Mesenchymal stem cell (in vitro differentiated cells and primary cell): Measurements from ENCODE around the gene ROBO1.

Source experiments
- DNase-seq: peaks from one replicate; pipeline ENCODE4 v3.0.0-alpha.2; 2013
- H2AFZ ChIP-seq: one replicate; pipeline ENCODE4 v1.6.1; 2013; ENCODE audit warnings: low read depth, mild to moderate bottlenecking, control low read depth, inconsistent platforms, low read length, moderate library complexity
- H2AK5ac ChIP-seq: 2 replicates; pipeline ENCODE4 v1.6.1; 2013; ENCODE audit warnings: low read length, moderate library complexity, mild to moderate bottlenecking, inconsistent platforms; ENCODE audit not compliant: severe bottlenecking
- H2BK120ac ChIP-seq: one replicate; pipeline ENCODE4 v1.6.1; 2013; ENCODE audit warnings: low read depth, mild to moderate bottlenecking, inconsistent platforms, low read length, moderate library complexity
- H2BK12ac ChIP-seq, 2 experiments: one replicate each; pipeline ENCODE4 v1.6.1; 2013; ENCODE audit warnings: inconsistent platforms in 2 of 2, low read length in 2 of 2, mild to moderate bottlenecking in 2 of 2, moderate library complexity in 2 of 2, control low read depth in 1 of 2
- H2BK15ac ChIP-seq: one replicate; pipeline ENCODE4 v1.6.1; 2013; ENCODE audit warnings: mild to moderate bottlenecking, low read depth, inconsistent platforms; ENCODE audit not compliant: poor library complexity, severe bottlenecking
- H2BK5ac ChIP-seq: 2 replicates; pipeline ENCODE4 v1.6.1; 2013; ENCODE audit warnings: low read depth, mild to moderate bottlenecking, low read length, control low read depth, inconsistent platforms; ENCODE audit not compliant: poor library complexity, severe bottlenecking
- H3K14ac ChIP-seq, 2 experiments: one replicate each; pipeline ENCODE4 v1.6.1; 2013; ENCODE audit warnings: inconsistent platforms in 2 of 2, low read length in 2 of 2, control low read depth in 1 of 2, mild to moderate bottlenecking in 1 of 2, moderate library complexity in 1 of 2
- H3K18ac ChIP-seq, 2 experiments: one replicate each; pipeline ENCODE4 v1.6.1; 2013; ENCODE audit warnings: inconsistent platforms in 2 of 2, low read length in 2 of 2, control low read depth in 1 of 2, low read depth in 1 of 2, mild to moderate bottlenecking in 1 of 2
- H3K23ac ChIP-seq, 2 experiments: one replicate each; pipeline ENCODE4 v1.6.1; 2013; ENCODE audit warnings: inconsistent platforms in 2 of 2, low read length in 2 of 2, mild to moderate bottlenecking in 2 of 2, moderate library complexity in 2 of 2, control low read depth in 1 of 2
- H3K27ac ChIP-seq: 2 replicates; pipeline ENCODE4 v1.5.1; 2013; ENCODE audit warnings: mild to moderate bottlenecking, moderate library complexity, low read length, control low read depth, inconsistent platforms; ENCODE audit not compliant: poor library complexity, severe bottlenecking
- H3K27me3 ChIP-seq, 2 experiments: 2 replicates each; pipeline versions ENCODE4 v1.6.1 to v1.7.0; 2013; ENCODE audit warnings: low read length in 2 of 2, mild to moderate bottlenecking in 2 of 2, moderate library complexity in 2 of 2, control low read depth in 1 of 2, inconsistent platforms in 1 of 2; ENCODE audit not compliant: control insufficient read depth in 1 of 2, insufficient read depth in 1 of 2
- H3K36me3 ChIP-seq, 2 experiments: 2 replicates each; pipeline versions ENCODE4 v1.6.1 to v1.7.0; 2013; ENCODE audit warnings: low read length in 2 of 2, control low read depth in 1 of 2, inconsistent platforms in 1 of 2, low read depth in 1 of 2, mild to moderate bottlenecking in 1 of 2; ENCODE audit not compliant: insufficient read depth in 2 of 2, control insufficient read depth in 1 of 2
- H3K4ac ChIP-seq, 2 experiments: one replicate each; pipeline ENCODE4 v1.6.1; 2013; ENCODE audit warnings: inconsistent platforms in 2 of 2, low read length in 2 of 2, mild to moderate bottlenecking in 2 of 2, moderate library complexity in 2 of 2, control low read depth in 1 of 2, low read depth in 1 of 2
- H3K4me1 ChIP-seq: 2 replicates; pipeline ENCODE4 v1.6.1; 2013; ENCODE audit warnings: low read depth, low read length, control low read depth; ENCODE audit not compliant: control insufficient read depth, insufficient read depth
- H3K4me2 ChIP-seq: 2 replicates; pipeline ENCODE4 v1.6.1; 2013; ENCODE audit warnings: low read length, mild to moderate bottlenecking, inconsistent platforms; ENCODE audit not compliant: poor library complexity, severe bottlenecking
- H3K4me3 ChIP-seq, 2 experiments: 2 replicates each; pipeline versions ENCODE4 v1.5.1 to v1.7.0; 2013; ENCODE audit warnings: low read length in 2 of 2, mild to moderate bottlenecking in 2 of 2, control low read depth in 1 of 2, low read depth in 1 of 2; ENCODE audit not compliant: insufficient read depth in 1 of 2
- H3K79me1 ChIP-seq: replicated peaks from 2 replicates; pipeline ENCODE4 v1.6.1; 2013; ENCODE audit warnings: mild to moderate bottlenecking, control low read depth, low read length, inconsistent platforms; ENCODE audit not compliant: poor library complexity, severe bottlenecking
- H3K9ac ChIP-seq: 2 replicates; pipeline ENCODE4 v1.7.0; 2013; ENCODE audit warnings: mild to moderate bottlenecking, low read length, moderate library complexity
- H3K9me3 ChIP-seq: 2 replicates; pipeline ENCODE4 v1.7.0; 2013; ENCODE audit warnings: mild to moderate bottlenecking, low read length; ENCODE audit not compliant: control insufficient read depth
- H4K8ac ChIP-seq: one replicate; pipeline ENCODE4 v1.6.1; 2013; ENCODE audit warnings: inconsistent platforms, mild to moderate bottlenecking, low read length, moderate library complexity
- H4K91ac ChIP-seq: one replicate; pipeline ENCODE4 v1.6.1; 2013; ENCODE audit warnings: mild to moderate bottlenecking, low read length, inconsistent platforms
- WGBS: methylation state at CpG from one replicate; pipeline ENCODE4 v1.1.7; 2013; ENCODE audit warnings: mixed read lengths; 5-methylcytosine and 5-hydroxymethylcytosine counted together

Gene ROBO1

DNA sequence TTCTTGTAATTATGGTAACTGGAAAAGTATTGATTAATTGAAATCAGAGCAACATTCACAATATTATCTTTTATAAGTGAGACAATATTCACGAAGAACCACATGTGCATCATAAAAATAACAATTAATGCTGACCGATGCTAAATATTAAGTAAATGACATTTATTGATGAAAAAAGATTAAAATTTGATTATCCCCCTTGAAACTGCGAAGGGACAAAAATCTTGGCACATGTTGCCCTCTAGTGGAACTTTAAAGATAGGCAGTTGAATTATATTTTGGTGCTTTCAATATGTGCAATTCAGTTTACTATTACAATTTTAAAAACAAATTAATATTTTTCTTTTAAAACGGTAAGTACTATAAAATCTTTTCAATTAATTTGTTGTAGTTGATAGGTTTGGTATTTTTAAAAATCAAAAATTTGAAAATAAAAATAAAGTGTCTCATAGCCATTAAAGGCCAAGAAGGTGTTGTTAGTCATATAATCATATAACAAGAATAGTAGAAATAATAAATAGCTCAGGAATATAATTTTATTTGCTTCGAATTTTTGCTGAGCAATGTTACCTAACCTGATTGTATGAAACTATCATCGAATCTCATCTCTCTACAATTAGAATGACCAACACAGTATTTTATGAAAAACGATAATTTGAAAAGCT is 270.2 kb downstream of the ROBO1 start:
- H3K14ac ChIP-seq = no peak overlapping the region
- H3K27me3 ChIP-seq = no peaks in the 10 kb centered on the region
- H2BK120ac ChIP-seq = no peak overlapping the region
- no peak overlapping the region for H2BK12ac ChIP-seq
- no peak overlapping the region for H2BK5ac ChIP-seq
- H2AK5ac ChIP-seq = no peak overlapping the region
- H3K4me2 ChIP-seq = no peak overlapping the region
- H3K4me1 ChIP-seq = no peaks in the 10 kb centered on the region
- H3K9ac ChIP-seq = no peak overlapping the region
- H4K8ac ChIP-seq = no peak overlapping the region
- H3K36me3 ChIP-seq = no peaks in the 10 kb centered on the region
- H2BK15ac ChIP-seq = no peak overlapping the region
- H3K18ac ChIP-seq = no peak overlapping the region
- no peak overlapping the region for H3K4me3 ChIP-seq
- no peak overlapping the region for H3K4ac ChIP-seq
- H3K27ac ChIP-seq = no peak overlapping the region
- no peaks in the 10 kb centered on the region for H3K79me1 ChIP-seq
- 33% methylated on average over 2 of the region's 7 CpGs for WGBS
- no peak overlapping the region for H4K91ac ChIP-seq
- no peak overlapping the region for H2AFZ ChIP-seq
- DNase-seq = peak; percentile 13
- no peaks in the 10 kb centered on the region for H3K9me3 ChIP-seq
- no peak overlapping the region for H3K23ac ChIP-seq

DNA sequence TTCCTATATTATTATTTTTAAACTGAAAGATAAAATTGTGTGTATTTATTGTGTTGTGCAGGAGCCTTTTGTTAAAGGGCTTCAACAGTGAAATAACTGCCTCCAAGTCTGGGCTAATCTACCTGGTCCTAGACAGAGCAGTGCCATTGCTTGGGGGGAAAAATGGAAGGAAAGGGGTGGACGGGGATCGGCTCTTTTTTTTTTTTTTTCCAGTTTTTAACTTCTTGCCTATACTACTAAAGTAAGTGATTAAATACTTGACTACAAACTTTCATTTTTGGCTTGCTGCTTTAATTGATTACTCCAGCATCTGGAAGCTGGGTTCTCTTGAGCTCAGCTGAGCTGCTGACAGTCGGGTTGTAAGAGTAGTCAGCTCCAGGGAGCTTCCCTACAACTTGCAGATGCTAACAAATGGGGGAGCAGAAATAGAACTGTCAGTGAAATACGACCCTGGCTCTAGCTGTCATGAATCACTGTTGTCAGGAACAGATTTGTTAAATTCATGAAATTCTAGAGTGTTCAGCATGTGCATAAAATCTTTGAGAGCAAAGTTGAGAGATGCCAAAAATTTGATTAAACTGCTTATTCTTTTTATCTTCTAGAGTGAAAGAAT is 276.7 kb downstream of the ROBO1 start:
- H2BK15ac ChIP-seq = no peak overlapping the region
- no peak overlapping the region for H3K18ac ChIP-seq
- no peak overlapping the region for H2BK12ac ChIP-seq
- no peaks in the 10 kb centered on the region for H3K36me3 ChIP-seq
- H3K4me2 ChIP-seq = no peak overlapping the region
- no peak overlapping the region for H3K14ac ChIP-seq
- H2AK5ac ChIP-seq = no peak overlapping the region
- H3K27me3 ChIP-seq = no peaks in the 10 kb centered on the region
- no peaks in the 10 kb centered on the region for H3K4me1 ChIP-seq
- no peaks in the 10 kb centered on the region for H3K79me1 ChIP-seq
- DNase-seq = no peak
- no peak overlapping the region for H2AFZ ChIP-seq
- no peak overlapping the region for H3K27ac ChIP-seq
- H3K9me3 ChIP-seq = no peaks in the 10 kb centered on the region
- peak overlapping the region in 1 of 2 experiments; percentile 66 for H3K4me3 ChIP-seq
- H4K91ac ChIP-seq = no peak overlapping the region
- no peak overlapping the region for H2BK5ac ChIP-seq
- H3K4ac ChIP-seq = no peak overlapping the region
- no peak overlapping the region for H4K8ac ChIP-seq
- no peak overlapping the region for H2BK120ac ChIP-seq
- 7% methylated on average over 2 of the region's 4 CpGs for WGBS
- peak overlapping the region; percentile 34 for H3K9ac ChIP-seq
- no peak overlapping the region for H3K23ac ChIP-seq

DNA sequence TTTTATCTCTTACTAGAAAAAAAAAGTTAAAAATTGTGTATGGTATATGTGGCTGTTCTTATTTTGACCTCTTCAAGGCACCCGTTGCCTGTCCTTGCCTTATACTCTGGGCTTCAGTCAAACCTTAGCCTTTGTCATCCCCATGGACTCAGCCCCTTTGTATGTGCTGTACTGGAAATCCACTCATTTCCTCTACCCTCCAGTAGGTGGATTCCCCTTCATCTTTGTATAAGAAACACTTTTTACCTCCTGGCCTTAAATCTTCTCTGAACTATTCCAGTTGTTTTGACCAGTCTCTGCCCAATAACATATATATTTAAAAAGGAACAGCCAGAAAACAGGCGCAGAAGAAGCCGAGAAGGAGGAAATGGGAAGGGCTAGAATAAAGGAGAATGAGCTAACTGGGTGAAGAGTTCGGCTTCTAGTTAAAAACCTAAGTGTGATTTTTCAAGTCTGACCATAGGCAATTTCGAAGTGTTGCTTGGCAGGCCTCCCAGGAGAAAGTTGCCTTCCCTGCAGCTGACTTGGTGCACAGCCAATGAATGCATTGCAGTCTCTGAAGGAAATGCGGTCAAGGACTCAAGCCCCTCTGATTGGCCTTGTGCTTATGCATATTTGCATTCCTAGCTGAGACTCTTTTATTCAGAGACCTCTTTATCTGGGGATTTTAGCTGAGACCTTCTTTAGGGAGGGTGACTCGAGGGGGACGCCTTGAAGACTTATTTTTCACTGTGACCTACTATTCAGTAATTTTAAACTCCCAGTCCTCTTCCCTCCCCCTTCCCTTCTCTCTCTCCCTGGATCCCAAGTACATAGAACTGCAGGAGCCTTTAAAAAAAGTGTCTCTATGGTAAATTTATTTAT is 277.4 kb downstream of the ROBO1 start:
- H2BK15ac ChIP-seq = no peak overlapping the region
- no peak overlapping the region for H2BK5ac ChIP-seq
- H3K36me3 ChIP-seq = no peaks in the 10 kb centered on the region
- H3K14ac ChIP-seq = no peak overlapping the region
- no peak overlapping the region for H4K8ac ChIP-seq
- H3K4me1 ChIP-seq = no peaks in the 10 kb centered on the region
- H4K91ac ChIP-seq = no peak overlapping the region
- peak overlapping the region in 1 of 2 experiments; percentile 66 for H3K4me3 ChIP-seq
- H3K27me3 ChIP-seq = no peaks in the 10 kb centered on the region
- H3K18ac ChIP-seq = no peak overlapping the region
- H3K9me3 ChIP-seq = no peaks in the 10 kb centered on the region
- H3K79me1 ChIP-seq = no peaks in the 10 kb centered on the region
- no peak overlapping the region for H2BK120ac ChIP-seq
- no peak overlapping the region for H3K4ac ChIP-seq
- H2BK12ac ChIP-seq = no peak overlapping the region
- no peak overlapping the region for H3K27ac ChIP-seq
- H2AK5ac ChIP-seq = no peak overlapping the region
- DNase-seq = no peak
- WGBS = 91% methylated on average over 8 of the region's 8 CpGs
- H3K9ac ChIP-seq = peak overlapping the region; percentile 34
- no peak overlapping the region for H2AFZ ChIP-seq
- no peak overlapping the region for H3K23ac ChIP-seq
- no peak overlapping the region for H3K4me2 ChIP-seq

DNA sequence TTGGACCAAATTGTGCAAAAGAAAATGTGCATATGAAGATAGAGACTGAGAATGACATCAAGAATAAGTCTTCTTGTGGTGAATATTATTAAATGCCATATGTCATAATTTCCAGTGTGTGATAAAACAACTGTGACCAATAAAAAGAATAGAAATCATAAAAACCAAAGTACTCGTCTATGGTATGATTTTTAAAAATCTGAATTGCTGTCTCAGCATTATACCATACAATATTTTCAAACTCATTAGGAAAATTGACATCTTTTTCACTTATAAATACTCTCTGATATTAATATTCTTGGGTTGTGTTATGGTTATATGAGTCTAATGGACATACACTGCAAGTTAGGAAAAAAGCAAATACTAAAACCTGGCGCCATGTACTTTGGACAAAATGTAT is 279.4 kb downstream of the ROBO1 start:
- Histone ChIP-seq H2BK5ac (no peak overlapping the region), H2BK12ac (no peak overlapping the region), H3K4me1 (no peaks in the 10 kb centered on the region), H4K8ac (no peak overlapping the region), H2AK5ac (no peak overlapping the region), H3K9me3 (no peaks in the 10 kb centered on the region), H3K9ac (no peak overlapping the region), H2BK15ac (no peak overlapping the region), H3K4ac (no peak overlapping the region), H3K36me3 (no peaks in the 10 kb centered on the region), H3K4me3 (no peak overlapping the region), H2AFZ (no peak overlapping the region), H3K27ac (no peak overlapping the region), H3K27me3 (no peaks in the 10 kb centered on the region), H3K14ac (no peak overlapping the region), H3K23ac (no peak overlapping the region), H2BK120ac (no peak overlapping the region), H3K4me2 (no peak overlapping the region), H3K18ac (no peak overlapping the region), H4K91ac (no peak overlapping the region), H3K79me1 (no peaks in the 10 kb centered on the region)
- no peak for DNase-seq
- 100% methylated on average over 1 of the region's 2 CpGs for WGBS
